ENCODE results near the gene P2RY11. TPM values are rescaled to one million over a fixed set of nuclear protein-coding genes. Genes with fewer than 3 reads are reported as not detected.

The P2RY11 gene
- total and polyA plus RNA-seq, 2 experiments from 2014 or later, result 4.0 to 4.3 TPM

- TF ChIP-seq ZNF462 (CRISPR knock-in tag; IDR thresholded peaks at IDR 0.05) (no peak), EZH2 (IDR thresholded peaks at IDR 0.05; ENCODE audit: low read depth, unreplicated experiment) (no peak)
These were observed 40.0 kb downstream of the P2RY11 start (continued) for GRCh38 chr19:10151521-10151920.

GRCh38 chr19:10152100-10152499, 40.6 kb downstream of the P2RY11 start:
- H3K4me2 ChIP-seq, result no peak overlapping the region
- H3K27ac Mint-ChIP-seq, result no peak overlapping the region
- ATAC-seq (no peak), DNase-seq (ENCODE audit: low spot score) (no peak)
- H3K4me1 ChIP-seq (ENCODE audit: insufficient read depth), result no peaks in the 10 kb centered on the region
- H3K4me1 Mint-ChIP-seq, result no peaks in the 10 kb centered on the region
- no peaks in the 10 kb centered on the region for H3K9me2 ChIP-seq (ENCODE audit: insufficient read depth)
- peaks cover 14% of the 10 kb centered on the region for H4K20me1 ChIP-seq (replicated peaks; ENCODE audit: insufficient read depth)
- peaks cover 94% of the 10 kb centered on the region for H3K36me3 Mint-ChIP-seq (ENCODE audit: low read depth)
- H3K27ac ChIP-seq (ENCODE audit: low read depth), result no peak overlapping the region
- H3K27me3 Mint-ChIP-seq (ENCODE audit: insufficient read depth, low read depth, poor library complexity), result peaks cover 6% of the 10 kb centered on the region
- no peaks in the 10 kb centered on the region for H3K79me2 ChIP-seq (replicated peaks; ENCODE audit: insufficient read depth)
- H3K9me3 Mint-ChIP-seq, result no peaks in the 10 kb centered on the region
- no peaks in the 10 kb centered on the region for H3K27me3 ChIP-seq (ENCODE audit: insufficient read depth)
- H3K36me3 ChIP-seq (ENCODE audit: insufficient read depth), result peaks cover 67% of the 10 kb centered on the region
- H3K4me3 Mint-ChIP-seq, result no peak overlapping the region
- H3F3A ChIP-seq (replicated peaks; ENCODE audit: low read depth), result 0 out of 2 replicates have a peak, but pooled peaks cover 3% of the 10 kb centered on the region
- no peak overlapping the region for H3K4me3 ChIP-seq
- no peak overlapping the region for H2AFZ ChIP-seq
- TF ChIP-seq CREB1 (CRISPR knock-in tag; IDR thresholded peaks at IDR 0.05; ENCODE audit: low read depth), result no peak
- no peak for TF ChIP-seq ZNF114 (CRISPR knock-in tag; IDR thresholded peaks at IDR 0.05)
- no peak for TF ChIP-seq REST (IDR thresholded peaks at IDR 0.05; ENCODE audit: unreplicated experiment)
- TF ChIP-seq JUNB (IDR thresholded peaks at IDR 0.05; ENCODE audit: unreplicated experiment), result no peak
- TF ChIP-seq ZNF331 (CRISPR knock-in tag; IDR thresholded peaks at IDR 0.05; ENCODE audit: low read depth), result no peak
- TF ChIP-seq EZH2phosphoT487 (IDR thresholded peaks at IDR 0.05; ENCODE audit: unreplicated experiment), result no peak
- no peak for TF ChIP-seq NANOG (IDR thresholded peaks at IDR 0.05; ENCODE audit: borderline replicate concordance)
